Measurements from ENCODE around the gene LIPG. TPM values are rescaled to one million over a fixed set of nuclear protein-coding genes. Genes with fewer than 3 reads are reported as not detected.
"Not testable (repeated sequence)": the region's sequence is repeated elsewhere in the genome, so short reads cannot be mapped to it uniquely, and the experiment has no call there.

Gene LIPG
- total RNA-seq, 2 experiments from 2014 or later = not detected

GRCh38 chr18:49555641-49556040 is 6.2 kb upstream of the LIPG start:
- Mint-ChIP-seq H3K4me1 (peaks cover 3% of the 10 kb centered on the region), H3K9me3 (no peaks in the 10 kb centered on the region), H3K27ac (no peak overlapping the region), H3K4me3 (no peak overlapping the region), H3K36me3 (ENCODE audit: low read depth) (no peaks in the 10 kb centered on the region), H3K27me3 (peaks cover 55% of the 10 kb centered on the region)
- ChIA-PET CTCF (interaction anchor here (1.8 kb wide), 1 partner anchor 303 kb away, joined by 4 read pairs; no protein-coding TSS in a partner anchor), POLR2A (no interaction called here)
- DNase-seq = no peak

DNA sequence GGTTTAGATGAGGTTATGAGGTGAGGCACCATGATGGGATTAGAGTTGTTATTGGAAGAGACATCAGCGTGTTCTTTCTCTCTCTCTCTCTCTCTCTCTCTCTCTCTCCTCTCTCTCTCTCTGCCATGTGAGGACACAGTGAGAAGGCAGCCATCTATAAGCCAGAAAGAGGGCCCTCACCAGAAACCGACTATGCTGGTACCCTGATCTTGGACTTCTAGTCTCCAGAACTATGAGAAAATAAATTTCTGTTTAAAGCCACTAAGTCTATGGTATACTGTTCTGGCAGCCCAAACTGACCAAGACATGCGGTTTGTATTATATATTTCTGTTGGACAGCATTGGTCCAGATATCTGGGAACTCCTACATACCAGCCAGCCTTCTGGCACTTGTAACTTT is 3.5 kb upstream of the LIPG start:
- ChIA-PET POLR2A (no interaction called here), CTCF (interaction anchor here (0.9 to 3.7 kb wide), 4 partner anchors 12 to 302 kb away, joined by 4 to 12 read pairs (median 5); no protein-coding TSS in a partner anchor)
- Mint-ChIP-seq H3K4me1 (peaks cover 27% of the 10 kb centered on the region), H3K27me3 (peaks cover 66% of the 10 kb centered on the region), H3K27ac (no peak overlapping the region), H3K36me3 (ENCODE audit: low read depth) (no peaks in the 10 kb centered on the region), H3K4me3 (no peak overlapping the region), H3K9me3 (no peaks in the 10 kb centered on the region)
- DNase-seq = no peak

- H3K27ac Mint-ChIP-seq; H3K36me3 Mint-ChIP-seq (ENCODE audit: low read depth); DNase-seq; H3K4me3 Mint-ChIP-seq; H3K9me3 Mint-ChIP-seq; POLR2A ChIA-PET: not testable (repeated sequence)
- Mint-ChIP-seq H3K27me3 (peaks cover 70% of the 10 kb centered on the region), H3K4me1 (peaks cover 29% of the 10 kb centered on the region)
- CTCF ChIA-PET = interaction anchor here (1.0 to 3.7 kb wide), 4 partner anchors 11 to 301 kb away, joined by 4 to 14 read pairs (median 9); no protein-coding TSS in a partner anchor
These were observed 2.4 kb upstream of the LIPG start for GRCh38 chr18:49559326-49559931.

DNA sequence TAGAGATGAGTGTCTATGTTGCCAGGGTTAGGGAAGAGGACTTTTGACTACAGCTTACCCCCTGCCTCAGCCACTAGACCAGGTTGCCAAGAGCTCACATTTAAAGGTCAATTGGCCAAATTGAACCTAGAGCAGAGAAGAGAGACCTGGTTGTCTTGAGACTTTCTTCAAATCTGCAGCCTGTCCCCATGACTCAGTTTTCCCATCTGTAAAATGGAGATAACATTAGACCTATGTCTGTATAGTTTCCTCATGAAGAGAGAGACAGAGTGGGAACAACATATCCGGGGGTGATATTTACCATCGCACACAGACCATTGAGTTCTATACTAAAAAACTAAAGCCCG is 1.6 kb upstream of the LIPG start:
- peaks cover 70% of the 10 kb centered on the region for H3K27me3 Mint-ChIP-seq
- H3K9me3 Mint-ChIP-seq = no peaks in the 10 kb centered on the region
- H3K27ac Mint-ChIP-seq = no peak overlapping the region
- H3K4me1 Mint-ChIP-seq = peaks cover 29% of the 10 kb centered on the region
- H3K36me3 Mint-ChIP-seq (ENCODE audit: low read depth) = no peaks in the 10 kb centered on the region
- CTCF ChIA-PET = interaction anchor here (0.6 to 3.7 kb wide), 4 partner anchors 25 to 300 kb away, joined by 4 to 14 read pairs (median 9); no protein-coding TSS in a partner anchor
- POLR2A ChIA-PET = no interaction called here
- DNase-seq = no peak
- no peak overlapping the region for H3K4me3 Mint-ChIP-seq

DNA sequence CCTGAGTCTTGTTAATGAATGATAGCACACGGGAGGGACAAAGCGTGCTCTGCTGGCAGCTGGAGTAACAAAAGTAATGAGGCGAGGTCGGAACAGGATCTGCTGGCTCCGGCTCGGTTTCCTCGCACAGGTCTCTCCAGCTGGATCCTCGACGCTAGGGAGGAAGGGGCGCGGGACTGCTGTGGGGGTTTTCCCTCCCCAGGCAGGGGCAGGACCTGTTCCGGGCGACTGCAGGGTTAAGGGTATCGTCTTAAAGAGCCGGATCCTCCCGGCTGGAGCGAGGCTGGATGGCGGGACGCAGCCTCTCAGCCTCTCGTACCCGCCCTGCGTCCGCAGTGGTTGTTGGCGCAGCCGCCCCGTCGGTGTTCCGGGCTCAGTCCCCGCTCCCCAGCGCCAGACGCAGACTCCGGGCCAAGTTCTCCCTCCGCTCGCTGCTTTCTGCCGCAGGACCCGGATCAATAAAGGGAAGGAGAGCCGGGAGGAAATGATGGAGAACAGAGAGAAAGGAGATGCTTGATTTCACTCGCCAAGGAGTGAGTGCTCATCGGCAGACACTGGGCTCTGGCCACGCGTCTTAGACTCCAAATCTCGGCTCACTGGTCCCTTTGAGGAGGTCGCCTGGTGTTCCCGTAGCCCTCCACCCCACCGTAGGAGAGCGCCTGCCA is 1.1 kb upstream of the LIPG start:
- DNase-seq = no peak
- Mint-ChIP-seq H3K9me3 (no peaks in the 10 kb centered on the region), H3K27ac (no peak overlapping the region), H3K4me3 (peak overlapping the region; percentile 35), H3K36me3 (ENCODE audit: low read depth) (no peaks in the 10 kb centered on the region), H3K27me3 (peaks cover 73% of the 10 kb centered on the region), H3K4me1 (peaks cover 29% of the 10 kb centered on the region)
- POLR2A ChIA-PET = interaction anchor here (0.7 kb wide), 1 partner anchor 259 kb away, joined by 5 read pairs; no protein-coding TSS in a partner anchor
- CTCF ChIA-PET = interaction anchor here (0.6 to 3.7 kb wide), 5 partner anchors 25 to 300 kb away, joined by 4 to 14 read pairs (median 6); no protein-coding TSS in a partner anchor

- no peak overlapping the region for H3K27ac Mint-ChIP-seq
- H3K4me3 Mint-ChIP-seq = peak overlapping the region; percentile 23
- peaks cover 29% of the 10 kb centered on the region for H3K4me1 Mint-ChIP-seq
- DNase-seq = no peak
- H3K9me3 Mint-ChIP-seq = no peaks in the 10 kb centered on the region
- ChIA-PET POLR2A (no interaction called here), CTCF (no interaction called here)
- no peaks in the 10 kb centered on the region for H3K36me3 Mint-ChIP-seq (ENCODE audit: low read depth)
- peaks cover 72% of the 10 kb centered on the region for H3K27me3 Mint-ChIP-seq
These were observed 748 bp downstream of the LIPG start for GRCh38 chr18:49562481-49563129.

DNA sequence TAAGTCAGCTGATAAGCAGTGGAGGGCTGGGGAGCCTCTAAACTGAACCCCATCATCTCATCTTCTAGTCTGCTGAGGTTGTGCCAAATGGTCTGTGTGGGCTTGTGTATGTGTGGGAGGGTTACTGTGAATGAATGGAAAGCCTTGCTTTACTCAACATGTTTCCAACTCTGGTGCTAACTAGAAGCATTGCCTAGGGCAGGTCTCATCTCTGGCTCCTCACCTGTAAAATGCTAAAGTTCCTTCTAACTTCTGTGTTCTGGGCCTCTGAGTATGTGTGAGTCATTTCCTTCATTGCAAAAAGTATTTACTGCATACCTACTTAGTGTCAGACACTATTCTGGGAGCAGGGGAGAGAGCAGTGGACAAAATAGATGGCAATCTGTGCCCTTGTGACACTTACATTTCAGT is 1.3 kb downstream of the LIPG start:
- H3K4me3 Mint-ChIP-seq = no peak overlapping the region
- POLR2A ChIA-PET = no interaction called here
- no peaks in the 10 kb centered on the region for H3K9me3 Mint-ChIP-seq
- DNase-seq = no peak
- H3K27me3 Mint-ChIP-seq = peaks cover 71% of the 10 kb centered on the region
- no peaks in the 10 kb centered on the region for H3K36me3 Mint-ChIP-seq (ENCODE audit: low read depth)
- H3K27ac Mint-ChIP-seq = no peak overlapping the region
- peaks cover 29% of the 10 kb centered on the region for H3K4me1 Mint-ChIP-seq
- CTCF ChIA-PET = no interaction called here

DNA sequence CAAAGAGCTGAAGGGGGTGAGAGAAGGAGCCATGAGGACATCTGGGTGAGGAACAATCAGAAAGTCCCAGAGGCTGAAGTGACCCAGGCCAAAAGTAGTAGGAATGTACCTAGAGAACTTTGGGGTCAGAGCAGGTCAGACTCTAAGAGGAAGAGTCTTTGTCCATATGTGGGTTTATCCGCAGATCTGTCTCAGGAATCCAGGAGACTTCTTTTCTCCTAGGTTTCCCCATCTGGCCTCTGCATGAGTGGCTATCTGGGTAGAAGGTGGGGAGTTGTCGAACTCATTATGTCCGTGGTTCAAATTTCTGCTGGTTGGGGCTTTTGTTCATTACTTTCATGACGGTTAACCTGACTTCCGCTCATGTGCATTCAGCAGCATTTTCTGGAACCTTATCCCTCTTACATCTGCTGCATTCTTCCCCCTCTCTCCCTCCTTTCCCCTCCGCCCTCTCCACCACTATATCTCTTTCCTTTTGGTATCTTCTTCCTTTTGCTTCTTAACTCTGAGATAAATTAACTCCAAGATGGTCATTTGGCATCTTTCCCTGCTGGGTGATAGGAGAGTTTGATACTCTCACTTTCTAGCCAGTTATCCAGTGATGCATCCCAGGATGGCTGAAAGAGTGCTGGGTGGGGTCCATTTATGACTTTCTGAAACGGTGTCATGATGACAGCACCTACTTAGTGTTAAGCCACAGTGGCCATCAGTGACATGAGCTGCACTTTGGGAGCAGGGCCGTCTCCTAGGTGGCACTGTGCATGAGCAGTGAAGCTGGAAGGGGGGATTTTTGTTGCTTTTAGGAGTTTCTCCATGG is 2.1 kb downstream of the LIPG start:
- Mint-ChIP-seq H3K9me3 (no peaks in the 10 kb centered on the region), H3K4me1 (peaks cover 29% of the 10 kb centered on the region), H3K27me3 (peaks cover 65% of the 10 kb centered on the region), H3K4me3 (no peak overlapping the region), H3K27ac (no peak overlapping the region), H3K36me3 (ENCODE audit: low read depth) (no peaks in the 10 kb centered on the region)
- no peak for DNase-seq
- POLR2A ChIA-PET = no interaction called here
- CTCF ChIA-PET = interaction anchor here (1.3 kb wide), 1 partner anchor 295 kb away, joined by 3 read pairs; no protein-coding TSS in a partner anchor

GRCh38 chr18:49564518-49564834 is 2.6 kb downstream of the LIPG start:
- Mint-ChIP-seq H3K4me3 (no peak overlapping the region), H3K9me3 (no peaks in the 10 kb centered on the region), H3K27me3 (peaks cover 60% of the 10 kb centered on the region), H3K27ac (no peak overlapping the region), H3K4me1 (peaks cover 29% of the 10 kb centered on the region), H3K36me3 (ENCODE audit: low read depth) (no peaks in the 10 kb centered on the region)
- ChIA-PET POLR2A (no interaction called here), CTCF (interaction anchor here (1.3 kb wide), 1 partner anchor 294 kb away, joined by 3 read pairs; no protein-coding TSS in a partner anchor)
- no peak for DNase-seq

GRCh38 chr18:49565101-49565500 is 3.2 kb downstream of the LIPG start:
- Mint-ChIP-seq H3K27me3 (peaks cover 56% of the 10 kb centered on the region), H3K4me1 (peaks cover 29% of the 10 kb centered on the region), H3K4me3 (no peak overlapping the region), H3K27ac (no peak overlapping the region), H3K9me3 (no peaks in the 10 kb centered on the region), H3K36me3 (ENCODE audit: low read depth) (no peaks in the 10 kb centered on the region)
- POLR2A ChIA-PET = no interaction called here
- DNase-seq = no peak
- CTCF ChIA-PET = no interaction called here

- Mint-ChIP-seq H3K27me3 (peaks cover 51% of the 10 kb centered on the region), H3K4me3 (no peak overlapping the region), H3K9me3 (no peaks in the 10 kb centered on the region), H3K27ac (no peak overlapping the region), H3K4me1 (peaks cover 26% of the 10 kb centered on the region), H3K36me3 (ENCODE audit: low read depth) (no peaks in the 10 kb centered on the region)
- ChIA-PET POLR2A (no interaction called here), CTCF (no interaction called here)
- no peak for DNase-seq
These were observed 3.8 kb downstream of the LIPG start for GRCh38 chr18:49565612-49566011.

DNA sequence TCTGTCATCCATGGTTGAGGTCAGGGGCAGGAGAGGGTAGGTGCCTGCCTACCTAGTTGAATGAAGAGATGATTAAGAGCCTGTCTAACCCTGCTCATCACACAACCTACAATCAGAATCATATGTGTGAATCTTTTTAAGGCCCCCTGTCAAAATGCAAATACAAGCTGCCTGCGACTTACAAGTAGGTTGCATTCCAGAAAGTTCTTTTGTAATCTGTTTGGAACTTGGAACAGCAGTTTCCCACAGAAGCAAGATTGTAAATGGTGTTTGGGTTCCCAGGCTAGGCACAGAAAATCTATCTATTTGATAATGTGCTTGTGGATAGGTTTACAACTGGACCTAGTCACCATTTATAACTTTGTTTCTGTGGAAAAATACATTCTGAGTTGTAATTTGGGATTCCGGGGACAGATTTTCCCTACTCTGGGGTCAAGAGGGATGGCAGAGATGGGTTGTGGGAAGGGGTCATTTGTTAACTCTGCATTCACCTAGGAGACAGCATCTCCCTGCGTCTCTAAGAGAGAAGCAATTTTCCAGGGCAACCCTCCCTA is 4.4 kb downstream of the LIPG start:
- H3K36me3 Mint-ChIP-seq (ENCODE audit: low read depth) = no peaks in the 10 kb centered on the region
- H3K4me3 Mint-ChIP-seq = no peak overlapping the region
- no peak for DNase-seq
- CTCF ChIA-PET = no interaction called here
- no peak overlapping the region for H3K27ac Mint-ChIP-seq
- peaks cover 44% of the 10 kb centered on the region for H3K27me3 Mint-ChIP-seq
- POLR2A ChIA-PET = no interaction called here
- no peaks in the 10 kb centered on the region for H3K9me3 Mint-ChIP-seq
- peaks cover 21% of the 10 kb centered on the region for H3K4me1 Mint-ChIP-seq

- DNase-seq = no peak
- CTCF ChIA-PET = no interaction called here
- H3K36me3 Mint-ChIP-seq (ENCODE audit: low read depth) = no peaks in the 10 kb centered on the region
- H3K4me3 Mint-ChIP-seq = no peak overlapping the region
- POLR2A ChIA-PET = no interaction called here
- no peaks in the 10 kb centered on the region for H3K9me3 Mint-ChIP-seq
- no peak overlapping the region for H3K27ac Mint-ChIP-seq
- peaks cover 37% of the 10 kb centered on the region for H3K27me3 Mint-ChIP-seq
- peaks cover 14% of the 10 kb centered on the region for H3K4me1 Mint-ChIP-seq
These were observed 5.1 kb downstream of the LIPG start for GRCh38 chr18:49566985-49567384.
